DND-41 (cell line): Measurements from ENCODE around the gene LYG2.

ENCODE experiments used
- ATAC-seq: fragments of 200-7000 bp; cut with Tn5 transposase; 3 replicates; pipeline ENCODE4 v1.9.1; 2021; ENCODE audit warnings: low read depth; ENCODE audit not compliant: insufficient read depth
- DNase-seq: peaks from one replicate; pipeline ENCODE4 v3.0.0-alpha.2; 2020
- H2AFZ ChIP-seq: 2 replicates; pipeline ENCODE4 v1.6.0; 2012; ENCODE audit warnings: low read depth, low read length
- H3K27ac ChIP-seq: 2 replicates; pipeline ENCODE4 v1.5.1; 2012; ENCODE audit warnings: low read length, inconsistent platforms
- H3K27me3 ChIP-seq: fragments of 200-600 bp; sonication (generic); 2 replicates; pipeline ENCODE4 v1.6.0; 2012; ENCODE audit warnings: low read length, mild to moderate bottlenecking, inconsistent platforms; ENCODE audit not compliant: insufficient read depth, poor library complexity
- H3K36me3 ChIP-seq: 2 replicates; pipeline ENCODE4 v1.5.1; 2012; ENCODE audit warnings: low read length, inconsistent platforms; ENCODE audit not compliant: insufficient read depth
- H3K4me1 ChIP-seq: 2 replicates; pipeline ENCODE4 v1.5.1; 2012; ENCODE audit warnings: mild to moderate bottlenecking, low read length; ENCODE audit not compliant: insufficient read depth
- H3K4me2 ChIP-seq: 2 replicates; pipeline ENCODE4 v1.6.0; 2012; ENCODE audit warnings: mild to moderate bottlenecking, moderate library complexity, low read length, inconsistent platforms; ENCODE audit not compliant: insufficient read depth
- H3K4me3 ChIP-seq, 2 experiments: fragments of 200-600 bp in 1 of 2; shearing (Covaris generic) in 1 of 2; 2 replicates each; pipeline ENCODE4 v1.5.1; 2012 to 2016; ENCODE audit warnings: inconsistent platforms in 2 of 2, low read length in 2 of 2, mild to moderate bottlenecking in 2 of 2, low read depth in 1 of 2, moderate library complexity in 1 of 2
- H3K79me2 ChIP-seq: 2 replicates; pipeline ENCODE4 v1.6.0; 2012; ENCODE audit warnings: low read length, inconsistent platforms; ENCODE audit not compliant: insufficient read depth
- H3K9ac ChIP-seq: 2 replicates; pipeline ENCODE4 v1.6.0; 2012; ENCODE audit warnings: low read depth, mild to moderate bottlenecking, inconsistent platforms, low read length, moderate library complexity
- H3K9me3 ChIP-seq: 2 replicates; pipeline ENCODE4 v1.5.1; 2012; ENCODE audit warnings: low read length, moderate library complexity, mild to moderate bottlenecking, inconsistent platforms; ENCODE audit not compliant: insufficient read depth, severe bottlenecking
- H4K20me1 ChIP-seq: 2 replicates; pipeline ENCODE4 v1.6.0; 2012; ENCODE audit warnings: low read length; ENCODE audit not compliant: insufficient read depth
- EZH2 ChIP-seq: IDR thresholded peaks from 3 replicates; pipeline ENCODE4 v1.6.1; 2012; ENCODE audit warnings: borderline replicate concordance, low read depth, mild to moderate bottlenecking, moderate library complexity, low read length, inconsistent platforms; ENCODE audit not compliant: severe bottlenecking
- TF ChIP-seq, protein P1 (sequence below): IDR thresholded peaks from 2 replicates; pipeline ENCODE4 v1.5.1; 2012; ENCODE audit warnings: borderline replicate concordance, low read length, moderate library complexity, mild to moderate bottlenecking; ENCODE audit not compliant: poor library complexity, severe bottlenecking; ENCODE audit errors: extremely low read depth

The LYG2 gene

DNA sequence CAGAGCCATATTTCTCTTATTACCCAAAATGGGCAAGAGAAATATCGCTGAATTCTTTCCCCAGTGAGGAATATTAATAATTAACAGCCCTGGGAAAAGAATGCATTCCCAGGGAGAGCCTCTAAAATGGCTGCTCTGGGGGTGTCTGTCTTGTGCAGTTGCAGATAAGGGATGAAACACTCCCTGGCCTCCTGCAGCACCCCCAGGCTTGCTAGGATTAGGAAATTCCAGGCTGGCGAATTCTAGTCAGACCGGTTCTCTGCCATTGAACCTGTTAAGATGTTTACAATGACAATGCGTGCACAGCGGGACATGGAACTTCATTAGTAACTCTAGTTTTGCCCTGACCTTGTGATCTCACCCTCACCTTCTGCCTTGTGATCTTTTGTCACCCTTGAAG is 50.0 kb downstream of the LYG2 start:
- no peak for ATAC-seq

DNA sequence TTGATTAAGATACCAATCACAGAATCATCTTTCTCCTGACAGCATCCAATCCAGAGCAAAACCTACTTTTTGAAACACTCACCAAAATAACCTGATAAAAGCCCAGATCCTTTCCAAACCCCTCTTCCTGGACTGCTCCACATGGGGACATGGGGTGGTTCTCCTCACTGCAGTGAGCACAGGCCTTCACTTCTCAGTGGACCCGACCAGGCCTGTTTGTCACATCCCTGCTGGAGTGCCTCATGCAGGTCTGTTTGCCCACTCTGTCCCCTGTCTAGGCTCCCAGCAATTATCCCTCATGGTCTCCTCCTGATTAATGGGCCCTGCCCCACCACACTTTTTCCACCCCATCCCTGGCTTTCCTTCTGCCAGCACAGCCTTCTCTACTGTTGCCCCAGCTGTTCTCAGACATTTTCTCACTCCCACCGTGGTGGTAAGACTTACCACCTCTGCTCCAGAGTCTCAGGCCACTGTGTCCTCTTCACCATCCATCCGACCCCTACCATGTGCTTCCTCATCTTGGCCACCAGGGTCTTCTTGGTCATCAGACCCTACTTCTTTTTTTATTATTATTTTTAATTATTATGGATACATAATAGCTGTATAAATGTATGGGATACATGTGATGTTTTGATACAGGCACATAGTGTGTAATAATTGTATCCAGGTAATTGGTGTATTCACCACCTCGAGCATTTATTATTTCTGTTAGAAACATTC is 53.3 kb downstream of the LYG2 start:
- H2AFZ ChIP-seq, result no peak overlapping the region
- no peak overlapping the region for H3K9ac ChIP-seq
- no peaks in the 10 kb centered on the region for H3K9me3 ChIP-seq
- H3K27ac ChIP-seq, result no peak overlapping the region
- TF ChIP-seq, protein P1, sequence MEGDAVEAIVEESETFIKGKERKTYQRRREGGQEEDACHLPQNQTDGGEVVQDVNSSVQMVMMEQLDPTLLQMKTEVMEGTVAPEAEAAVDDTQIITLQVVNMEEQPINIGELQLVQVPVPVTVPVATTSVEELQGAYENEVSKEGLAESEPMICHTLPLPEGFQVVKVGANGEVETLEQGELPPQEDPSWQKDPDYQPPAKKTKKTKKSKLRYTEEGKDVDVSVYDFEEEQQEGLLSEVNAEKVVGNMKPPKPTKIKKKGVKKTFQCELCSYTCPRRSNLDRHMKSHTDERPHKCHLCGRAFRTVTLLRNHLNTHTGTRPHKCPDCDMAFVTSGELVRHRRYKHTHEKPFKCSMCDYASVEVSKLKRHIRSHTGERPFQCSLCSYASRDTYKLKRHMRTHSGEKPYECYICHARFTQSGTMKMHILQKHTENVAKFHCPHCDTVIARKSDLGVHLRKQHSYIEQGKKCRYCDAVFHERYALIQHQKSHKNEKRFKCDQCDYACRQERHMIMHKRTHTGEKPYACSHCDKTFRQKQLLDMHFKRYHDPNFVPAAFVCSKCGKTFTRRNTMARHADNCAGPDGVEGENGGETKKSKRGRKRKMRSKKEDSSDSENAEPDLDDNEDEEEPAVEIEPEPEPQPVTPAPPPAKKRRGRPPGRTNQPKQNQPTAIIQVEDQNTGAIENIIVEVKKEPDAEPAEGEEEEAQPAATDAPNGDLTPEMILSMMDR, result no peak
- TF ChIP-seq EZH2, result no peak
- DNase-seq (no peak), ATAC-seq (no peak)
- no peaks in the 10 kb centered on the region for H3K79me2 ChIP-seq
- peaks cover 11% of the 10 kb centered on the region; the same call in 1 of the 2 replicates for H3K36me3 ChIP-seq
- no peaks in the 10 kb centered on the region for H4K20me1 ChIP-seq
- H3K4me3 ChIP-seq, result no peak overlapping the region
- H3K4me1 ChIP-seq, result no peaks in the 10 kb centered on the region
- no peak overlapping the region for H3K4me2 ChIP-seq
- H3K27me3 ChIP-seq, result no peaks in the 10 kb centered on the region

More for the DNA sequence above, 50.0 kb downstream of the LYG2 start:
- TF ChIP-seq, protein P1, result no peak
- no peak for TF ChIP-seq EZH2
- Histone ChIP-seq H3K9ac (no peak overlapping the region), H3K4me2 (no peak overlapping the region), H3K4me1 (no peaks in the 10 kb centered on the region), H3K27ac (no peak overlapping the region), H3K79me2 (no peaks in the 10 kb centered on the region), H3K4me3 (no peak overlapping the region), H2AFZ (no peak overlapping the region), H3K27me3 (no peaks in the 10 kb centered on the region), H3K9me3 (no peaks in the 10 kb centered on the region), H3K36me3 (no peaks in the 10 kb centered on the region), H4K20me1 (no peaks in the 10 kb centered on the region)
- no peak for DNase-seq

DNA sequence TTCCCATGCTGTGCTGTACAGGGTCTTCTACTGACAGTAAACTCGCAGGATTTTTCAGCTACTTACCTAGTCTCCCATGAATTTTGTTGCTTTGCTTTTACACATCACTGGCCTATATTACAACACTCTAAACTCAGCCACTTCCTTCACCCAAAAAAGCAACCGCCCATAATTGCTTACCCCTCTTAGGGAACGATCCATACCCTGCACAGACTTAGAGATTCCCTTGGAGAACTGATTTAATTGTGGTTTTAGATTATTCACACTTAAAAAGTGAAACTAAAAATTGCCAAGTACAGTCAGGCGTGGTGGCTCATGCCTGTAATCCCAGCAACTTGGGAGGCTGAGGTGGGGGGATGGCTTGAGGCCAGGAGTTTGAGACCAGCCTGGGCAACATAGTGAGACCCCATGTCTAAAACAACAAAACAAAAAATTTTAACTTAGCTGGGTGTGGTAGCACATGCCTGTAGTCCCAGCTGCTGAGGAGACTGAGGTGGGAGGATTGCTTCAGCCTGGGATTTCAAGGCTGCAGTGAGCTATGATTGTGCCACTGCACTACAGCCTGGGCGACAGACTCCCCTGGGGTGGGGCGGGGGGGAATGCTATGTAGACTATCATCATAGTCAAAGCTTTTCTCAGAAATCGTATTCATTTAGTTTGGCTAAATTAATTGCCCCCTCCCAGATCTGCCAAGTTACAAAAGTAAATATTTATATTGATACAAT is 55.2 kb downstream of the LYG2 start:
- DNase-seq (no peak), ATAC-seq (0 out of 3 replicates have a peak, but pooled peaks have one; percentile 9)

More for the DNA sequence above, 55.2 kb downstream of the LYG2 start:
- Histone ChIP-seq H3K27me3 (no peaks in the 10 kb centered on the region), H3K4me3 (no peak overlapping the region), H3K79me2 (no peaks in the 10 kb centered on the region), H3K36me3 (peaks cover 29% of the 10 kb centered on the region), H3K27ac (no peak overlapping the region), H3K4me2 (no peak overlapping the region), H3K9me3 (no peaks in the 10 kb centered on the region), H4K20me1 (no peaks in the 10 kb centered on the region), H2AFZ (no peak overlapping the region), H3K9ac (no peak overlapping the region), H3K4me1 (no peaks in the 10 kb centered on the region)
- no peak for TF ChIP-seq EZH2
- TF ChIP-seq, protein P1, result no peak
